ENCODE measurements around the gene SELENOV.

Gene SELENOV

DNA sequence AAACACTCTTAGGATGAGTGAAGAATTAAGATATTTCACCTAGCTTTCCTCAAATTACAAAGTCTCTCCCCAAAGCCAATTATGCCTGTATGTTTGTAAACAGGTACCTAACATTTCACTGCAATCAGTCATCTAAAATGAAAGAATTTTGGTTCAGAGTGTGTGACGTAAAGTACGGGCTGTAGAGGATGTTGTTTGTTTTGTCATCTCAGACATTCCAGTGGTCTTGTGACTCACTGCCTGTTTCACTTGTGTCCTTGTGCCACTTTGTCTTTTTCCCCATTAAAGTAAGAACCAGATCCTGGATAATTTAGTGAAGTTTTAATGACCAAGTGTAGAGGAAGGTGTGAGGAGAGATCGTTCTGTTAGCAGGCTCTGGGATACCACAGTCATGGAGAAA is 53.7 kb downstream of the SELENOV start:
- POLR2A ChIA-PET = no interaction called here
- DNase-seq (ENCODE audit: extremely low spot score) = no peak
- CTCF ChIA-PET = no interaction called here
- TF ChIP-seq FOXM1 (IDR thresholded peaks at IDR 0.05; ENCODE audit: borderline replicate concordance) (no peak), LEF1 (IDR thresholded peaks at IDR 0.05; ENCODE audit: borderline replicate concordance) (no peak), ARNT (IDR thresholded peaks at IDR 0.05) (no peak), HDGF (IDR thresholded peaks at IDR 0.05; ENCODE audit: borderline replicate concordance) (no peak), ZNF384 (IDR thresholded peaks at IDR 0.05) (no peak), CTBP1 (IDR thresholded peaks at IDR 0.05; ENCODE audit: borderline replicate concordance) (no peak), L3MBTL2 (conservative IDR thresholded peaks at IDR 0.05) (no peak), NFRKB (IDR thresholded peaks at IDR 0.05) (no peak), SP1 (IDR thresholded peaks at IDR 0.05) (no peak), SUZ12 (IDR thresholded peaks at IDR 0.05) (no peak), FOXK2 (IDR thresholded peaks at IDR 0.05) (no peak)
